PC-3 (cell line): Measurements from ENCODE around the gene VIPR2. TPM values are rescaled to one million over a fixed set of nuclear protein-coding genes. Genes with fewer than 3 reads are reported as not detected.
A peak's percentile ranks its signal among the peaks of the same experiment; 100 is the strongest.
"Not testable (repeated sequence)": the region's sequence is repeated elsewhere in the genome, so short reads cannot be mapped to it uniquely, and the experiment has no call there.

Source experiments
- ATAC-seq: fragments of 200-7000 bp; cut with Tn5 transposase; 2 replicates; pipeline ENCODE4 v1.9.1; 2020; ENCODE audit warnings: mild to moderate bottlenecking, moderate library complexity
- BruUV-seq: library from RNA; stranded (reverse); fragments of 400-500 nt; replicated peaks from 2 replicates; lab custom pipeline; 2021; lab: Mats Ljungman, UMichigan
- CTCF ChIA-PET: fragments of 300-600 bp; sonication (Branson Sonifier 250); formaldehyde crosslinking; loops from one replicate; lab custom pipeline; 2022; ENCODE audit warnings: antibody characterized with exemption; lab: Charles Lee
- POLR2A ChIA-PET: fragments of 300-600 bp; sonication (Branson Sonifier 250); formaldehyde crosslinking; loops from one replicate; lab custom pipeline; 2022; ENCODE audit warnings: antibody characterized with exemption; ENCODE audit not compliant: unreplicated experiment; lab: Charles Lee
- DNase-seq: peaks from one replicate; pipeline ENCODE4 v3.0.0-alpha.2; 2015
- H2AFZ ChIP-seq: fragments of 300-600 bp; sonication (generic); 2 replicates; pipeline ENCODE4 v1.6.0; 2016; ENCODE audit warnings: antibody characterized with exemption, low read length
- H3F3A ChIP-seq: fragments of 300-600 bp; sonication (generic); one replicate; pipeline ENCODE4 v1.6.0; 2017; ENCODE audit warnings: antibody characterized with exemption, low read length, control low read depth, mild to moderate bottlenecking; ENCODE audit not compliant: unreplicated experiment
- H3K27ac ChIP-seq: fragments of 300-600 bp; sonication (generic); 2 replicates; pipeline ENCODE4 v1.5.1; 2016; ENCODE audit warnings: mild to moderate bottlenecking, low read length
- H3K27me3 ChIP-seq: fragments of 300-600 bp; sonication (generic); 2 replicates; pipeline ENCODE4 v1.6.1; 2016; ENCODE audit warnings: low read length, mixed read lengths
- H3K36me3 ChIP-seq: fragments of 300-600 bp; sonication (generic); 2 replicates; pipeline ENCODE4 v1.6.1; 2016; ENCODE audit warnings: low read depth, mixed run types, low read length, mixed read lengths
- H3K4me1 ChIP-seq: fragments of 300-600 bp; sonication (generic); 2 replicates; pipeline ENCODE4 v1.5.1; 2016; ENCODE audit warnings: low read length; ENCODE audit not compliant: insufficient read depth
- H3K4me2 ChIP-seq: fragments of 300-600 bp; sonication (generic); 2 replicates; pipeline ENCODE4 v1.6.0; 2016; ENCODE audit warnings: low read length
- H3K4me3 ChIP-seq: fragments of 300-600 bp; sonication (generic); 2 replicates; pipeline ENCODE4 v1.5.1; 2016; ENCODE audit warnings: mild to moderate bottlenecking, low read length, mixed read lengths
- H3K79me2 ChIP-seq: fragments of 300-600 bp; sonication (generic); 2 replicates; pipeline ENCODE4 v1.6.1; 2017; ENCODE audit warnings: low read length, mixed read lengths
- H3K9ac ChIP-seq: fragments of 300-600 bp; sonication (generic); 2 replicates; pipeline ENCODE4 v1.6.0; 2016; ENCODE audit warnings: mild to moderate bottlenecking, low read length
- H3K9me2 ChIP-seq: fragments of 300-600 bp; sonication (generic); replicated peaks from 2 replicates; pipeline ENCODE4 v1.6.1; 2016; ENCODE audit warnings: mixed run types, low read length, mixed read lengths
- H3K9me3 ChIP-seq: fragments of 300-600 bp; sonication (generic); 2 replicates; pipeline ENCODE4 v1.6.1; 2016; ENCODE audit warnings: low read length, mixed read lengths
- H4K20me1 ChIP-seq: fragments of 300-600 bp; sonication (generic); 2 replicates; pipeline ENCODE4 v1.6.1; 2016; ENCODE audit warnings: low read length, mixed read lengths
- EZH2 ChIP-seq: fragments of 300-600 bp; sonication (generic); IDR thresholded peaks from one replicate; pipeline ENCODE4 v1.6.1; 2017; ENCODE audit warnings: antibody characterized with exemption, mild to moderate bottlenecking, low read length; ENCODE audit not compliant: unreplicated experiment
- EZH2phosphoT487 ChIP-seq: fragments of 300-600 bp; sonication (generic); IDR thresholded peaks from 2 replicates; pipeline ENCODE4 v1.6.1; 2018; ENCODE audit warnings: mild to moderate bottlenecking, antibody characterized with exemption, low read length, borderline replicate concordance
- intact Hi-C: fragments of 100-400 bp; cut with micrococcal nuclease; formaldehyde crosslinking; loops from 2 replicates; pipeline ENCODE4 v1.9.0; 2023
- total RNA-seq: library from RNA; depleted of rRNA; stranded (reverse); fragments of >200 nt; gene quantifications from 2 replicates; pipeline ENCODE4 v1.2.3, GENCODE V29; 2014
- TF ChIP-seq, protein P1 (sequence below): fragments of 300-600 bp; sonication (generic); conservative IDR thresholded peaks from 2 replicates; pipeline ENCODE4 v1.5.1; 2017; ENCODE audit warnings: antibody characterized with exemption, low read depth, mild to moderate bottlenecking, low read length

The VIPR2 gene
- total RNA-seq, 1 experiment from 2014 or later, result not detected

GRCh38 chr7:159000859-159001435, 143.7 kb downstream of the VIPR2 start:
- ChIA-PET POLR2A (interaction anchor here (0.6 kb wide), 1 partner anchor 138 kb away, joined by 8 read pairs; no protein-coding TSS in a partner anchor), CTCF (no interaction called here)
- H3K36me3 ChIP-seq, result no peaks in the 10 kb centered on the region
- intact Hi-C loops, result no loop called here
- no peaks in the 10 kb centered on the region for H3F3A ChIP-seq
- no peak overlapping the region for H3K27ac ChIP-seq
- TF ChIP-seq, protein P1, sequence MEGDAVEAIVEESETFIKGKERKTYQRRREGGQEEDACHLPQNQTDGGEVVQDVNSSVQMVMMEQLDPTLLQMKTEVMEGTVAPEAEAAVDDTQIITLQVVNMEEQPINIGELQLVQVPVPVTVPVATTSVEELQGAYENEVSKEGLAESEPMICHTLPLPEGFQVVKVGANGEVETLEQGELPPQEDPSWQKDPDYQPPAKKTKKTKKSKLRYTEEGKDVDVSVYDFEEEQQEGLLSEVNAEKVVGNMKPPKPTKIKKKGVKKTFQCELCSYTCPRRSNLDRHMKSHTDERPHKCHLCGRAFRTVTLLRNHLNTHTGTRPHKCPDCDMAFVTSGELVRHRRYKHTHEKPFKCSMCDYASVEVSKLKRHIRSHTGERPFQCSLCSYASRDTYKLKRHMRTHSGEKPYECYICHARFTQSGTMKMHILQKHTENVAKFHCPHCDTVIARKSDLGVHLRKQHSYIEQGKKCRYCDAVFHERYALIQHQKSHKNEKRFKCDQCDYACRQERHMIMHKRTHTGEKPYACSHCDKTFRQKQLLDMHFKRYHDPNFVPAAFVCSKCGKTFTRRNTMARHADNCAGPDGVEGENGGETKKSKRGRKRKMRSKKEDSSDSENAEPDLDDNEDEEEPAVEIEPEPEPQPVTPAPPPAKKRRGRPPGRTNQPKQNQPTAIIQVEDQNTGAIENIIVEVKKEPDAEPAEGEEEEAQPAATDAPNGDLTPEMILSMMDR, result 0 out of 2 replicates have a peak, but pooled peaks have one; percentile 14
- no peak for TF ChIP-seq EZH2
- H2AFZ ChIP-seq, result no peak overlapping the region
- H3K79me2 ChIP-seq, result no peaks in the 10 kb centered on the region
- BruUV-seq, result no TSS peak
- no peak for DNase-seq
- no peaks in the 10 kb centered on the region for H3K4me1 ChIP-seq
- H3K9me2 ChIP-seq, result no peaks in the 10 kb centered on the region
- no peak for ATAC-seq
- H3K9me3 ChIP-seq, result no peaks in the 10 kb centered on the region
- H3K4me2 ChIP-seq, result no peak overlapping the region
- H3K4me3 ChIP-seq, result no peak overlapping the region
- no peaks in the 10 kb centered on the region for H3K27me3 ChIP-seq
- no peak overlapping the region for H3K9ac ChIP-seq
- no peaks in the 10 kb centered on the region for H4K20me1 ChIP-seq

- Histone ChIP-seq H4K20me1 (no peaks in the 10 kb centered on the region), H3F3A (no peaks in the 10 kb centered on the region), H3K4me1 (no peaks in the 10 kb centered on the region), H3K9ac (no peak overlapping the region), H3K36me3 (no peaks in the 10 kb centered on the region), H3K4me2 (no peak overlapping the region), H3K79me2 (no peaks in the 10 kb centered on the region), H3K4me3 (no peak overlapping the region), H3K9me3 (no peaks in the 10 kb centered on the region), H3K9me2 (no peaks in the 10 kb centered on the region), H2AFZ (no peak overlapping the region), H3K27ac (no peak overlapping the region), H3K27me3 (no peaks in the 10 kb centered on the region)
- CTCF ChIA-PET, result no interaction called here
- ATAC-seq, result no peak
- no peak for DNase-seq
- TF ChIP-seq EZH2 (no peak), EZH2phosphoT487 (no peak)
- TF ChIP-seq, protein P1, result no peak
- BruUV-seq, result no TSS peak
- POLR2A ChIA-PET, result no interaction called here
- intact Hi-C loops, result no loop called here
Measured at GRCh38 chr7:159000070-159000469, 144.6 kb downstream of the VIPR2 start.

GRCh38 chr7:158999496-158999895, 145.2 kb downstream of the VIPR2 start:
- POLR2A ChIA-PET, result no interaction called here
- no peaks in the 10 kb centered on the region for H3K27me3 ChIP-seq
- ATAC-seq (no peak), DNase-seq (no peak)
- CTCF ChIA-PET, result no interaction called here
- no peaks in the 10 kb centered on the region for H3K79me2 ChIP-seq
- no peak overlapping the region for H3K9ac ChIP-seq
- no peak overlapping the region for H2AFZ ChIP-seq
- no TSS peak for BruUV-seq
- H3K9me3 ChIP-seq, result no peaks in the 10 kb centered on the region
- no peak overlapping the region for H3K27ac ChIP-seq
- H3K36me3 ChIP-seq, result no peaks in the 10 kb centered on the region
- H3F3A ChIP-seq, result no peaks in the 10 kb centered on the region
- no peak overlapping the region for H3K4me2 ChIP-seq
- no peak overlapping the region for H3K4me3 ChIP-seq
- no peaks in the 10 kb centered on the region for H3K9me2 ChIP-seq
- TF ChIP-seq, protein P1, result no peak
- TF ChIP-seq EZH2phosphoT487 (no peak), EZH2 (no peak)
- H3K4me1 ChIP-seq, result no peaks in the 10 kb centered on the region
- no peaks in the 10 kb centered on the region for H4K20me1 ChIP-seq
- intact Hi-C loops, result no loop called here

GRCh38 chr7:158998261-158998660, 146.4 kb downstream of the VIPR2 start:
- H3K27ac ChIP-seq, intact Hi-C loops, POLR2A ChIA-PET, ATAC-seq, H3K4me2 ChIP-seq, H3K4me1 ChIP-seq, DNase-seq, H3K79me2 ChIP-seq, CTCF ChIA-PET, H3F3A ChIP-seq, H3K9me3 ChIP-seq, H3K9ac ChIP-seq, H3K27me3 ChIP-seq, H3K36me3 ChIP-seq, BruUV-seq, H3K4me3 ChIP-seq, H2AFZ ChIP-seq, H3K9me2 ChIP-seq, H4K20me1 ChIP-seq: not testable (repeated sequence)
